Ishikawa (cell line): ENCODE results near the gene GREB1L.

Experiments
- CEBPB ChIP-seq: IDR thresholded peaks from 2 replicates; pipeline ENCODE4 v1.6.1; 2012
- CREB1 ChIP-seq: IDR thresholded peaks from 2 replicates; pipeline ENCODE4 v1.6.1; 2012; ENCODE audit warnings: low read depth
- EGR1 ChIP-seq: IDR thresholded peaks from 2 replicates; pipeline ENCODE4 v1.6.1; 2012
- EP300 ChIP-seq: IDR thresholded peaks from 2 replicates; pipeline ENCODE4 v1.6.1; 2012; ENCODE audit warnings: borderline replicate concordance
- FOXM1 ChIP-seq: IDR thresholded peaks from 2 replicates; pipeline ENCODE4 v1.6.1; 2012; ENCODE audit warnings: low read depth, borderline replicate concordance
- NFIC ChIP-seq: IDR thresholded peaks from 2 replicates; pipeline ENCODE4 v1.6.1; 2012
- RAD21 ChIP-seq: IDR thresholded peaks from 2 replicates; pipeline ENCODE4 v1.6.1; 2012; ENCODE audit warnings: low read depth
- TAF1 ChIP-seq: IDR thresholded peaks from 2 replicates; pipeline ENCODE4 v1.6.1; 2012; ENCODE audit warnings: low read depth, mild to moderate bottlenecking
- TCF12 ChIP-seq: IDR thresholded peaks from 2 replicates; pipeline ENCODE4 v1.6.1; 2012; ENCODE audit warnings: low read depth
- TEAD4 ChIP-seq: IDR thresholded peaks from 2 replicates; pipeline ENCODE4 v1.6.1; 2012
- YY1 ChIP-seq: IDR thresholded peaks from 2 replicates; pipeline ENCODE4 v1.6.1; 2012; ENCODE audit warnings: low read depth
- ZBTB7A ChIP-seq: IDR thresholded peaks from 2 replicates; pipeline ENCODE4 v1.6.1; 2012; ENCODE audit warnings: low read depth
- TF ChIP-seq, protein P1 (sequence below): IDR thresholded peaks from 2 replicates; pipeline ENCODE4 v1.6.1; 2012; ENCODE audit warnings: low read depth, mild to moderate bottlenecking
- TF ChIP-seq, protein P2 (sequence below): IDR thresholded peaks from 2 replicates; pipeline ENCODE4 v1.6.1; 2012
- TF ChIP-seq, protein P3 (sequence below): IDR thresholded peaks from 2 replicates; pipeline ENCODE4 v1.6.1; 2012

Gene GREB1L

DNA sequence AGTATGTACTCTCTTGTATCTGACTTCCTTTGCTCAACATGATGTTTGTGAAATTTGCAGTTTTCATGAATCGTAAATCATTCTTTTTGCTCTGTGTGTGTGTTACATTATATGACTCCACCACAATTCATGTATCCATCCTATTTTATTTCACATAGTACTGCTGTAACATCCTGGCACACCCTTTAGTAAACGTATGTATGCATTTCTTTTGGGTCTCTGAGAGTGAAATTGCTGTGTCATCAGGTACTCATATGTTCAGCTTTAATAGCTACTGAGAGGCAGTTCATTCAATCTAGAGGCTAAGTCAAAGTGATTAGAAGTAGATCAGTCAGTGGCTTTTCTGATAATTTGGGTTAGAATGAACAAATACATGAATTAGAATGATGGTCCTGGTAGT lies 239.7 kb downstream of the GREB1L start:
- no peak for TF ChIP-seq EP300
- TF ChIP-seq RAD21, result no peak
- TF ChIP-seq CEBPB, result no peak
- no peak for TF ChIP-seq YY1
- no peak for TF ChIP-seq NFIC

DNA sequence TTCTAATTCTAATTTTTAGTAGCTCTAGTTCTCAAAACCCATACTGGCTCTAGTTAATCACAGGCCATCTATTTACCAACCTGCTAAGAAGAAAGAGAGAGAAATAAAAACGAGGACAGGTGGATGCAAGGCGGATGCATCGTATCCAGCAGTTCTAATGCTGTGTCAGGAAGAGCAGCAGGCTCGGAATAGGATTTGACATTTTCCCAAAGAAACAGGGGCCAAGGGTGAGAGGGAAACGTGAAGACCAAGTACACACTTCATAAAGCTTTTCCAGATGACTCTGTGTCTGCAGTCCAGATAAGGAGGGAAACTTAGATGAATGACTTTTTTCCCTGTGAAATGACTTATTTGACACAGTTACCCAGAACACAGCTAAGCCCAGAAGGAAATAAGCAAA lies 241.0 kb downstream of the GREB1L start:
- TF ChIP-seq EP300, result no peak
- TF ChIP-seq, protein P1, sequence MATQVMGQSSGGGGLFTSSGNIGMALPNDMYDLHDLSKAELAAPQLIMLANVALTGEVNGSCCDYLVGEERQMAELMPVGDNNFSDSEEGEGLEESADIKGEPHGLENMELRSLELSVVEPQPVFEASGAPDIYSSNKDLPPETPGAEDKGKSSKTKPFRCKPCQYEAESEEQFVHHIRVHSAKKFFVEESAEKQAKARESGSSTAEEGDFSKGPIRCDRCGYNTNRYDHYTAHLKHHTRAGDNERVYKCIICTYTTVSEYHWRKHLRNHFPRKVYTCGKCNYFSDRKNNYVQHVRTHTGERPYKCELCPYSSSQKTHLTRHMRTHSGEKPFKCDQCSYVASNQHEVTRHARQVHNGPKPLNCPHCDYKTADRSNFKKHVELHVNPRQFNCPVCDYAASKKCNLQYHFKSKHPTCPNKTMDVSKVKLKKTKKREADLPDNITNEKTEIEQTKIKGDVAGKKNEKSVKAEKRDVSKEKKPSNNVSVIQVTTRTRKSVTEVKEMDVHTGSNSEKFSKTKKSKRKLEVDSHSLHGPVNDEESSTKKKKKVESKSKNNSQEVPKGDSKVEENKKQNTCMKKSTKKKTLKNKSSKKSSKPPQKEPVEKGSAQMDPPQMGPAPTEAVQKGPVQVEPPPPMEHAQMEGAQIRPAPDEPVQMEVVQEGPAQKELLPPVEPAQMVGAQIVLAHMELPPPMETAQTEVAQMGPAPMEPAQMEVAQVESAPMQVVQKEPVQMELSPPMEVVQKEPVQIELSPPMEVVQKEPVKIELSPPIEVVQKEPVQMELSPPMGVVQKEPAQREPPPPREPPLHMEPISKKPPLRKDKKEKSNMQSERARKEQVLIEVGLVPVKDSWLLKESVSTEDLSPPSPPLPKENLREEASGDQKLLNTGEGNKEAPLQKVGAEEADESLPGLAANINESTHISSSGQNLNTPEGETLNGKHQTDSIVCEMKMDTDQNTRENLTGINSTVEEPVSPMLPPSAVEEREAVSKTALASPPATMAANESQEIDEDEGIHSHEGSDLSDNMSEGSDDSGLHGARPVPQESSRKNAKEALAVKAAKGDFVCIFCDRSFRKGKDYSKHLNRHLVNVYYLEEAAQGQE, result no peak

DNA sequence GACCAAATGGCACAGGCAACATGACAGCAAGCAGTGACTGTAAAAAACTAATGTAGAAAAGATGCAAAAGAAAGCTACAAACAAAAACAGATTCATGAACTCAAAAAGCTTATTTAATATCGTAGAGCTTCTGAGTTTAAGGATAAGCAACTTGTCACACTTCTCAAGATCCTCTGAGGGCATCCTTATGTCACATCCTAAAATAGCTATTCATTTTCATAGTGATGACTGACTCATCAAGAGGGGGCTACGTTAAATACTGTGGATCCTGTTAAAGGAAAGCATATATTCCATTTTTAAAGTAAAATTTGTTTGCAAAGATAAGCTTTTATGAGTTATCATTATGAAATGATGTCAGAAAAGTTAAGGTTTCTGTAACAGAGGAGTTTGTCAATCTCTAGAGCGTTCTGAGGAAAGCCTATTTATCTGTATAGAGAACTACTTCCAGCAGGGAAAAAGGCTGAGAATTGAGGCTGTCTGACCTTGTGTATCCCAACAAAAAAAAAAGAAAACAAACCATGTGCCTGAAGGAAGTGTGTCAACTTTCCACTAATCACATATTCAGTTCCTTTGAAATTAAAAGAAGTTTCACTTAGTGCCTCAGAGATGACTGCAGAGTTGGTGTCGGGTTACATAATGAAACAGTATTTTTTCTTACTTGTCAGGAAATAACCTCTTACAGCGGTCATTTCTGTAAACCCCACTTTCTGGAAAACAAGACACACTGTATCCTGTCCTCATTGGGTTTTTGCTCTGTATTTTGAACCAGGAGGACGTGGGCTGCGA lies 243.0 kb downstream of the GREB1L start:
- TF ChIP-seq FOXM1 (no peak), EGR1 (no peak), NFIC (no peak)

DNA sequence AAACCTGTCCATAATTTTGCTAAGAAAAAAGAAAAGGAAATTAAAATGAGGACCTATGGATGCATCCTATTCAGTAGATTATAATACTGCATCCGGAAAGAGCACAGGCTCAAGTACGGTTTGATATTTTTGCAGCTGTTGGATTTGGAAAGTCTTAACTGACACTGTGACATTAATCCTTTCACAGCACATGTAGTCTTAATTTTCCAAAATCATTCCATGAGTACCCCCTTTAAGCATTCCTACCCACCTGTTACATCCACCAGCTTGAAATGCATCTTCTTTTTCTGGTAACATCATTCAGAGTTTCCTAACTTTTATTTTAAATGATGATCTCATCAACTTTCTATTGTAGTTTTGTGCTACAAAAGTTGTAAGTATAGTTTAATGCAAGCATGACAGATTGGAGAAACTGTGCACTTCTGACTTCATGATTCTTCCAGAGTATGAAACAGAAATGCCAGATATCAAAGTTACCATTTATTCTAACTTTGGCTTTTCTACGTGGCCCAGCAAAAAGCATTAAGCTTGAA lies 244.9 kb downstream of the GREB1L start:
- no peak for TF ChIP-seq YY1
- TF ChIP-seq, protein P1, result no peak
- TF ChIP-seq NFIC, result no peak
- no peak for TF ChIP-seq EGR1
- no peak for TF ChIP-seq TEAD4
- TF ChIP-seq, protein P2, sequence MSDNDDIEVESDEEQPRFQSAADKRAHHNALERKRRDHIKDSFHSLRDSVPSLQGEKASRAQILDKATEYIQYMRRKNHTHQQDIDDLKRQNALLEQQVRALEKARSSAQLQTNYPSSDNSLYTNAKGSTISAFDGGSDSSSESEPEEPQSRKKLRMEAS, result no peak
- TF ChIP-seq ZBTB7A, result no peak
- TF ChIP-seq TAF1, result no peak
- TF ChIP-seq CREB1, result no peak
- no peak for TF ChIP-seq EP300
- no peak for TF ChIP-seq TCF12
- TF ChIP-seq, protein P3, sequence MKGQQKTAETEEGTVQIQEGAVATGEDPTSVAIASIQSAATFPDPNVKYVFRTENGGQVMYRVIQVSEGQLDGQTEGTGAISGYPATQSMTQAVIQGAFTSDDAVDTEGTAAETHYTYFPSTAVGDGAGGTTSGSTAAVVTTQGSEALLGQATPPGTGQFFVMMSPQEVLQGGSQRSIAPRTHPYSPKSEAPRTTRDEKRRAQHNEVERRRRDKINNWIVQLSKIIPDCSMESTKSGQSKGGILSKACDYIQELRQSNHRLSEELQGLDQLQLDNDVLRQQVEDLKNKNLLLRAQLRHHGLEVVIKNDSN, result no peak
- no peak for TF ChIP-seq RAD21
- no peak for TF ChIP-seq CEBPB

DNA sequence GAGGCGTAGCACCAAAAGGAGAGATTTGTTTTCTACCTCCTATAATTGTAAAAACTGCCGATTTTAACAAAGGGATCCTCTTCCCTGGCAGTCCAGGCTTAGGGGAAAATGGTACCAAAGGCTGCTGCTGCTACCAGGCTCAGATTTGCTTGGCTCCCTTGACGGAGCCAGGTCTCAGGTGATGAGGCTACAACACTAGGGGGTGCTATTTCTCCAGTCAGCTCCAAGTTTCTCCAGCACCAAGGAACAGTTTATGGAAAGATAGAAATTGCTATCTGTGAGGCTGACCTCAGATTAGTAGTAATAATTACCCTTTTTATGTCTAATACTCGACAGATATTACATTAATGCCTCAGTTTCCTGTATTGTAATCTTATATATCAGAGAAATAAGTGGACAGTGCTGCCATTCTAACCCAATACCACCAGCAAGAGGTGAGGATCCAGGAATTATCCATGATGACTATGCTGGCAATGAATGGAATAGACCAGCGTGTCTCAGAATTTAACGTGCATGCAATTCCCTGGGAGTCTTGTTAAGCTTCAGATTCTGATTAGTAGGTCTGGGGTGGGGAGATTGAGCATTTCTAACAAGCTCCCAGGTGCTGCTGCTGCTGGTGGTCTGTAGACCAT lies 247.2 kb downstream of the GREB1L start:
- TF ChIP-seq RAD21 (peak; percentile 84), TEAD4 (no peak), CEBPB (no peak), YY1 (no peak)

DNA sequence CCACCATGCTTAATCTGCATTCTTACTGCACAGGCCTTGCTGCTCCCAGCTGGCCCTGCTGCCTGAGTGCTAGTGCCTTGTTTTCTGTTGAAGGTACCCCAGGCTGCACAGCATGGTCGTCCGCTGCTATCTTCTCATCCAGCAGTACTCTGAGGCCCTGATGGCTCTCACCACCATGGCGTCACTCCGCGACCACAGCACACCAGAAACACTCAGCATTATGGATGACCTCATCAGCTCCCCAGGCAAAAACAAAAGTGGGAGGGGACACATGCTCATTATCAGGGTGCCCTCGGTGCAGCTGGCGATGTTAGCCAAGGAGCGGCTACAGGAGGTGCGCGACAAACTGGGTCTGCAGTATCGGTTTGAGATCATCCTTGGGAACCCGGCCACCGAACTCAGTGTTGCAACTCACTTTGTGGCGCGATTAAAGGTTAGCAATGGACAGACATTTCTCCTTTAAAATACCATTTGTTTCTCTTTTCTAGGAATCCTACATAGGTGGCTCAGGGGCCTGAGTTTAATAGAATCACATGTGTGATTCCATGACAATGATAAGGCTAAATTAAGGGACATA lies 248.0 kb downstream of the GREB1L start:
- TF ChIP-seq EP300 (no peak), TEAD4 (no peak), EGR1 (no peak), NFIC (no peak), YY1 (no peak), FOXM1 (no peak), TCF12 (no peak), RAD21 (no peak), CEBPB (no peak), TAF1 (no peak), ZBTB7A (no peak)
- TF ChIP-seq, protein P2, result no peak
- TF ChIP-seq, protein P1, result no peak
- TF ChIP-seq, protein P3, result no peak
